K562 (cell line): ENCODE measurements around the gene TTLL12. TPM values are rescaled to one million over a fixed set of nuclear protein-coding genes. Genes with fewer than 3 reads are reported as not detected.

Source experiments
- ATAC-seq: fragments of 200-7000 bp; cut with Tn5 transposase; 3 replicates; pipeline ENCODE4 v1.9.1; 2020; ENCODE audit warnings: moderate library complexity
- BruUV-seq: library from RNA; stranded (reverse); fragments of 400-500 nt; replicated peaks from 2 replicates; lab custom pipeline; 2021; lab: Mats Ljungman, UMichigan
- CTCF ChIA-PET: fragments of 300-600 bp; formaldehyde crosslinking; extraction: SDS; loops from one replicate; lab custom pipeline; 2021; ENCODE audit warnings: low intra/inter-chr PET ratio; lab: Yijun Ruan, JAX
- POLR2A ChIA-PET: fragments of 300-600, 350-650 bp; sonication (Branson Sonifier 250); formaldehyde crosslinking; extraction: SDS; loops from one replicate; lab custom pipeline; 2021; ENCODE audit warnings: antibody characterized with exemption, inconsistent platforms; lab: Yijun Ruan, JAX
- DNase-seq, 4 experiments: peaks; one replicate each; pipeline versions ENCODE4 v3.0.0 to v3.0.0-alpha.2; 2011 to 2018; ENCODE audit warnings: low spot score in 3 of 4, mixed read lengths in 3 of 4; ENCODE audit errors: extremely low read depth in 1 of 4
- FAIRE-seq: peaks from 2 replicates; lab custom pipeline; 2011; peaks lifted over from hg19 to GRCh38; lab: Jason Lieb, UNC
- H2AFZ ChIP-seq: 2 replicates; pipeline ENCODE4 v1.6.0; 2011; ENCODE audit warnings: low read depth, low read length, control low read depth, inconsistent platforms
- H3K27ac ChIP-seq: fragments of 200-600 bp; 3 replicates; pipeline ENCODE4 v1.8.0; 2011; ENCODE audit warnings: low read depth, mild to moderate bottlenecking, control low read depth, inconsistent platforms, low read length, moderate library complexity, mixed read lengths; ENCODE audit errors: extremely low read depth
- H3K27me3 ChIP-seq, 2 experiments: fragments of 300-600 bp in 1 of 2; 2 replicates in 1 of 2; 3 replicates in 1 of 2; pipeline versions ENCODE4 v1.6.0 to v1.8.0; 2011; ENCODE audit warnings: inconsistent platforms in 2 of 2, low read length in 2 of 2, mild to moderate bottlenecking in 1 of 2, mixed read lengths in 1 of 2, moderate library complexity in 1 of 2; ENCODE audit not compliant: control insufficient read depth in 2 of 2, insufficient read depth in 2 of 2
- H3K36me3 ChIP-seq: fragments of 300-600 bp; 3 replicates; pipeline ENCODE4 v1.8.0; 2011; ENCODE audit warnings: mild to moderate bottlenecking, low read length, inconsistent platforms; ENCODE audit not compliant: control insufficient read depth, insufficient read depth
- H3K4me1 ChIP-seq, 2 experiments: fragments of 200-600 bp in 1 of 2; replicated peaks in 1 of 2; 2 replicates in 1 of 2; 3 replicates in 1 of 2; pipeline versions ENCODE4 v1.5.1 to v1.8.0; 2011; ENCODE audit warnings: inconsistent platforms in 2 of 2, low read length in 2 of 2, mild to moderate bottlenecking in 1 of 2, mixed read lengths in 1 of 2, moderate library complexity in 1 of 2; ENCODE audit not compliant: control insufficient read depth in 2 of 2, insufficient read depth in 2 of 2
- H3K4me2 ChIP-seq: 2 replicates; pipeline ENCODE4 v1.6.1; 2011; ENCODE audit warnings: low read length, control low read depth, inconsistent platforms, mixed read lengths; ENCODE audit not compliant: insufficient read depth
- H3K4me3 ChIP-seq: fragments of 200-600 bp; sonication (generic), shearing (Covaris generic); 2 replicates; pipeline ENCODE4 v1.5.1; 2016; ENCODE audit warnings: control low read depth, inconsistent platforms
- H3K79me2 ChIP-seq: fragments of 200-600 bp; 3 replicates; pipeline ENCODE4 v1.8.0; 2011; ENCODE audit warnings: low read length, inconsistent platforms; ENCODE audit not compliant: control insufficient read depth, insufficient read depth
- H3K9ac ChIP-seq, 2 experiments: 2 replicates each; pipeline versions ENCODE4 v1.6.0 to v1.6.1; 2011; ENCODE audit warnings: low read depth in 2 of 2, low read length in 2 of 2, control low read depth in 1 of 2, inconsistent platforms in 1 of 2, mild to moderate bottlenecking in 1 of 2, mixed read lengths in 1 of 2; ENCODE audit not compliant: insufficient read depth in 1 of 2
- H3K9me1 ChIP-seq: one replicate; pipeline ENCODE4 v1.6.0; 2011; ENCODE audit warnings: inconsistent platforms, mild to moderate bottlenecking, low read length, moderate library complexity; ENCODE audit not compliant: control insufficient read depth, insufficient read depth
- H3K9me3 ChIP-seq: replicated peaks from 2 replicates; pipeline ENCODE4 v1.5.1; 2011; ENCODE audit warnings: low read depth, low read length, inconsistent platforms; ENCODE audit not compliant: control insufficient read depth, insufficient read depth
- H4K20me1 ChIP-seq: replicated peaks from 2 replicates; pipeline ENCODE4 v1.6.1; 2011; ENCODE audit warnings: low read length, inconsistent platforms, mixed read lengths; ENCODE audit not compliant: control insufficient read depth, insufficient read depth
- C11orf30 ChIP-seq: fragments of 450-650 bp; IDR thresholded peaks from 2 replicates; pipeline ENCODE4 v1.6.1; 2016; ENCODE audit warnings: low read depth, mild to moderate bottlenecking
- FOXM1 ChIP-seq, 2 experiments: fragments of 450-650 bp in 1 of 2; sonication (generic) in 1 of 2; formaldehyde crosslinking in 1 of 2; IDR thresholded peaks; 2 replicates each; pipeline versions ENCODE4 v1.6.1 to v1.9.0; 2017 to 2022; ENCODE audit warnings: low read depth in 2 of 2, mild to moderate bottlenecking in 2 of 2, missing genetic modification reagents in 1 of 2, moderate library complexity in 1 of 2
- HNRNPUL1 ChIP-seq: fragments of 200-400 bp; formaldehyde crosslinking; IDR thresholded peaks from 2 replicates; pipeline ENCODE4 v1.6.1; 2017; ENCODE audit warnings: low read length
- KDM4B ChIP-seq, 2 experiments: fragments of 450-650 bp in 1 of 2; sonication (generic) in 1 of 2; IDR thresholded peaks; 2 replicates each; pipeline ENCODE4 v1.6.1; 2016 to 2017; ENCODE audit warnings: borderline replicate concordance in 2 of 2, antibody characterized with exemption in 1 of 2, low read depth in 1 of 2, mild to moderate bottlenecking in 1 of 2
- MCM7 ChIP-seq, 2 experiments: fragments of 450-650 bp; IDR thresholded peaks; 2 replicates each; pipeline ENCODE4 v1.6.1; 2016 to 2018
- RBM14 ChIP-seq: fragments of 200-400 bp; formaldehyde crosslinking; IDR thresholded peaks from 2 replicates; pipeline ENCODE4 v1.6.1; 2018; ENCODE audit warnings: low read depth, mild to moderate bottlenecking, low read length, moderate library complexity, borderline replicate concordance; ENCODE audit not compliant: insufficient read depth
- SIRT6 ChIP-seq: IDR thresholded peaks from one replicate; pipeline ENCODE4 v1.6.1; 2012; ENCODE audit warnings: low read depth, mild to moderate bottlenecking, control low read depth, inconsistent platforms, low read length, moderate library complexity
- WHSC1 ChIP-seq: IDR thresholded peaks from one replicate; pipeline ENCODE4 v1.6.1; 2012; ENCODE audit warnings: low read length, control low read depth, inconsistent platforms
- ZBTB11 ChIP-seq, 3 experiments: fragments of 200-800 bp in 1 of 3; fragments of 250-450 bp in 1 of 3; fragments of 450-650 bp in 1 of 3; sonication (Bioruptor Pico) in 1 of 3; sonication (Bioruptor generic) in 1 of 3; formaldehyde crosslinking in 1 of 3; IDR thresholded peaks; 2 replicates each; pipeline versions ENCODE4 v1.6.1 to v1.8.0; 2016 to 2022; ENCODE audit warnings: mild to moderate bottlenecking in 2 of 3, missing genetic modification characterization in 2 of 3, missing compliant biosample characterization in 1 of 3, moderate library complexity in 1 of 3
- ZBTB8A ChIP-seq: fragments of 450-650 bp; IDR thresholded peaks from 2 replicates; pipeline ENCODE4 v1.6.1; 2018; ENCODE audit warnings: mild to moderate bottlenecking, moderate library complexity; ENCODE audit not compliant: partially characterized antibody
- ZNF212 ChIP-seq: fragments of 450-650 bp; formaldehyde crosslinking; IDR thresholded peaks from 2 replicates; pipeline ENCODE4 v1.4.0; 2020; ENCODE audit warnings: mild to moderate bottlenecking
- ZNF778 ChIP-seq: fragments of 450-650 bp; formaldehyde crosslinking; IDR thresholded peaks from 2 replicates; pipeline ENCODE4 v1.4.0; 2020; ENCODE audit warnings: mild to moderate bottlenecking, moderate library complexity
- ZNF79 ChIP-seq: fragments of 250-450 bp; sonication (Bioruptor Pico); IDR thresholded peaks from 2 replicates; pipeline ENCODE4 v1.4.0; 2020; ENCODE audit warnings: low read depth, mild to moderate bottlenecking, moderate library complexity
- WGBS: fragments of 100-300 bp; shearing (Covaris generic); methylation state at CpG from one replicate; pipeline ENCODE4 v1.1.6; 2016; ENCODE audit warnings: low coverage, mixed read lengths; ENCODE audit not compliant: insufficient coverage; ENCODE audit errors: missing lambda C conversion rate; 5-methylcytosine and 5-hydroxymethylcytosine counted together
- in situ Hi-C: fragments of 300-500 bp; cut with MboI; formaldehyde crosslinking; loops from 4 replicates; pipeline ENCODE4 v1.15.0; 2018; ENCODE audit warnings: inconsistent platforms, mixed read lengths
- intact Hi-C: fragments of 100-400 bp; cut with micrococcal nuclease; formaldehyde crosslinking; loops from 2 replicates; pipeline ENCODE4 v1.14.2; 2022
- polyA plus RNA-seq, 8 experiments: library from polyadenylated mRNA; depleted of rRNA in 4 of 8; stranded (reverse) in 5 of 8; unstranded in 3 of 8; fragments of >200 nt; fragmentation: Nextera tagmentation in 2 of 8; fragmentation: Illumina TruSeq in 1 of 8; extraction: Ambion mirVana in 2 of 8; extraction: Trizol in 1 of 8; gene quantifications; 2 replicates each; pipeline versions ENCODE4 v1.2.1 to v1.2.3, GENCODE V29; 2011 to 2014; ENCODE audit warnings: inconsistent platforms in 1 of 8, missing spikeins in 1 of 8
- total RNA-seq, 7 experiments: library from RNA; depleted of rRNA in 6 of 7; stranded (reverse); fragments of >200 nt in 6 of 7; fragmentation: Illumina TruSeq in 2 of 7; extraction: Trizol in 2 of 7; gene quantifications; 2 replicates each; pipeline versions ENCODE4 v1.2.1 to v1.2.3, GENCODE V29; 2011 to 2021; ENCODE audit warnings: low replicate concordance in 1 of 7

The TTLL12 gene
- total and polyA plus RNA-seq, 9 of the 15 experiments (the other 6 are each of a cell fraction or from before 2014, with no cell fraction given): 1.3 to 128 (median 43.0) TPM

- POLR2A ChIA-PET: no interaction called here
- no peak for DNase-seq
- Histone ChIP-seq H3K9me1 (no peaks in the 10 kb centered on the region), H4K20me1 (peaks cover 4% of the 10 kb centered on the region; the same call in 1 of the 2 replicates), H2AFZ (no peak overlapping the region), H3K4me1 (peaks cover 0 to 29% of the 10 kb centered on the region in 2 experiments; a peak in 2 of 5 replicates), H3K27me3 (peaks cover 0 to 35% of the 10 kb centered on the region in 2 experiments; a peak in 2 of 5 replicates), H3K4me3 (no peak overlapping the region), H3K79me2 (no peaks in the 10 kb centered on the region), H3K4me2 (no peak overlapping the region)
- WGBS: 0% methylated on average over 6 of the region's 6 CpGs
- in situ Hi-C loops (no loop called here), intact Hi-C loops (loop anchor here (5.0 kb wide), 1 partner anchor 39 kb away; no protein-coding TSS in a partner anchor)
- no peak for ATAC-seq
- TF ChIP-seq ZNF212 (no peak), ZBTB11 (CRISPR knock-in tag; IDR thresholded peaks at IDR 0.05) (no peak), RBM14 (no peak), ZNF79 (CRISPR knock-in tag) (no peak), WHSC1 (no peak), ZBTB8A (no peak), C11orf30 (no peak), SIRT6 (no peak), ZNF778 (CRISPR knock-in tag) (no peak), MCM7 (IDR thresholded peaks at IDR 0.05) (no peak), HNRNPUL1 (no peak), FOXM1 (IDR thresholded peaks at IDR 0.05; ENCODE audit: low read depth) (no peak), FOXM1 (CRISPR knock-in tag; IDR thresholded peaks at IDR 0.05; ENCODE audit: low read depth) (no peak), KDM4B (IDR thresholded peaks at IDR 0.05; ENCODE audit: borderline replicate concordance in 2 of 2, low read depth in 1 of 2) (no peak)
- TF ChIP-seq, all 486 proteins: peak for 0
- Histone ChIP-seq H3K36me3 (no peaks in the 10 kb centered on the region), H3K9ac (no peak overlapping the region), H3K9me3 (no peaks in the 10 kb centered on the region), H3K27ac (no peak overlapping the region)
- no TSS peak for BruUV-seq
- CTCF ChIA-PET: interaction anchor here (0.8 kb wide), 1 partner anchor 152 kb away, joined by 4 read pairs; no protein-coding TSS in a partner anchor
- FAIRE-seq: no peak
Measured at GRCh38 chr22:43233529-43233928, 46.6 kb upstream of the TTLL12 start.
